Testis (tissue), 3 donors: ENCODE data around the gene SLC35A2. TPM values are rescaled to one million over a fixed set of nuclear protein-coding genes. Genes with fewer than 3 reads are reported as not detected.
A peak's percentile ranks its signal among the peaks of the same experiment; 100 is the strongest.

Experiments used
- DNase-seq: peaks from one replicate; pipeline ENCODE4 v3.0.0-alpha.2; 2019
- H3K27ac ChIP-seq, 2 donors: fragments of 200-600 bp; sonication (generic); one replicate each; pipeline ENCODE4 v1.5.1; 2019
- H3K27me3 ChIP-seq: fragments of 200-600 bp; sonication (generic); one replicate; pipeline ENCODE4 v1.5.1; 2019
- H3K36me3 ChIP-seq: fragments of 200-600 bp; sonication (generic); one replicate; pipeline ENCODE4 v1.5.1; 2017; ENCODE audit warnings: low read depth; ENCODE audit errors: missing control alignments
- H3K4me1 ChIP-seq: fragments of 200-600 bp; sonication (generic); one replicate; pipeline ENCODE4 v1.5.1; 2019
- H3K4me3 ChIP-seq, 2 donors: fragments of 200-600 bp; sonication (generic); one replicate each; pipeline ENCODE4 v1.5.1; 2017 to 2019
- H3K9me3 ChIP-seq: fragments of 200-600 bp; sonication (generic); one replicate; pipeline ENCODE4 v1.5.1; 2017
- CTCF ChIP-seq, 3 experiments: fragments of 450-650 bp in 2 of 3; fragments of 200-600 bp in 1 of 3; sonication (generic) in 1 of 3; IDR thresholded peaks; one replicate each; pipeline ENCODE4 v1.5.1; 2016 to 2019; ENCODE audit warnings: antibody characterized with exemption in 3 of 3, mild to moderate bottlenecking in 2 of 3, moderate library complexity in 1 of 3
- POLR2A ChIP-seq: fragments of 450-650 bp; IDR thresholded peaks from one replicate; pipeline ENCODE4 v1.6.1; 2017; ENCODE audit warnings: antibody characterized with exemption, mild to moderate bottlenecking, moderate library complexity
- WGBS, 2 donors: methylation state at CpG; one replicate each; pipeline ENCODE4 v1.1.5; 2018; 5-methylcytosine and 5-hydroxymethylcytosine counted together
- intact Hi-C: fragments of 100-400 bp; cut with DNase I; formaldehyde crosslinking; loops from one replicate; pipeline ENCODE4 v1.15.1; 2023; ENCODE audit warnings: low total_unique reads
- polyA plus RNA-seq: library from polyadenylated mRNA; stranded (reverse); fragments of 350-450 nt; fragmentation: Illumina TruSeq; extraction: RNeasy Lipid Tissue Mini Kit (QIAGEN cat#74804); gene quantifications from one replicate; pipeline ENCODE4 v1.2.3, GENCODE V29; 2014; ENCODE audit warnings: low read depth, low replicate concordance; ENCODE audit not compliant: insufficient read depth
- total RNA-seq, 2 donors: library from RNA; depleted of rRNA; stranded (reverse); fragments of >200 nt; gene quantifications; one replicate each; pipeline ENCODE4 v1.2.3, GENCODE V29; 2016

Gene SLC35A2
- total and polyA plus RNA-seq, 3 donors from 2014 or later, result 15.9 to 21.6 (median 18.6) TPM

DNA sequence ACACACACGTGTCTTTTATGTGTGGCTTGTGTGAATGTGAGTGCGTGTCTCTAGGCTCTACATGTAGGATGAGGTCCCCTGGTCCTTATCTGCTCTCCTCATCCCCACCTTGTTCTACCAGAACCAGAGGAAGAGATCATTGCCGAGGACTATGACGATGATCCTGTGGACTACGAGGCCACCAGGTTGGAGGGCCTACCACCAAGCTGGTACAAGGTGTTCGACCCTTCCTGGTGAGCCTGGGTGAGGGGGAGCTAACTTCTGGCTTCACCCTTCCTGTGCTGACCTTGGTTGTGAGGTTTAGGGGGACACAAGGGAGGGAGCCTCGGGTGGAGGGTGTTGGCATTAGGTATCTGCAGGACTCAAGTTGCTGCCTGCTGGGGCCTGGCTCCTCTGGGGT is 10.4 kb downstream of the SLC35A2 start:
- 86 to 96% methylated on average over 4 to 7 of the region's 7 CpGs for WGBS, 2 donors
- TF ChIP-seq CTCF (IDR thresholded peaks at IDR 0.05) (no peak), POLR2A (no peak)
- Histone ChIP-seq H3K27me3 (no peaks in the 10 kb centered on the region), H3K36me3 (no peaks in the 10 kb centered on the region), H3K4me3 (no peak overlapping the region), H3K4me1 (peaks cover 5% of the 10 kb centered on the region), H3K9me3 (no peaks in the 10 kb centered on the region), H3K27ac (no peak overlapping the region)
- DNase-seq, result no peak
- intact Hi-C loops, result no loop called here

DNA sequence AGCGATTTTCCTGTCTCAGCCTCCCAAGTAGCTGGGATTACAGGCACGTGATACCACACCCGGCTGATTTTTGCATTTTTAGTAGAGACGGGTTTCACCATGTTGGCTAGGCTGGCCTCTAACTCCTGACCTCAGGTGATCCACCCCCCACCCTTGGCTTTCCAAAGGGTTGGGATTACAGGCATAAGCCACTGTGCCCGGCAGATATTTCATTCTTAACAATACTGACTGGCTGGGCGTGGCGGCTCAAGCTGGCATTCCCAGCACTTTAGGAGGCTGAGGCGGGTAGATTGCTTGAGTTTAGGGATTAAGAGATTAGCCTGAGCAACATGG is 12.4 kb downstream of the SLC35A2 start:
- TF ChIP-seq CTCF (IDR thresholded peaks at IDR 0.05) (no peak), POLR2A (no peak)
- 67 to 73% methylated on average over 5 to 8 of the region's 8 CpGs for WGBS, 2 donors
- Histone ChIP-seq H3K4me1 (peaks cover 5% of the 10 kb centered on the region), H3K27me3 (no peaks in the 10 kb centered on the region), H3K9me3 (no peaks in the 10 kb centered on the region), H3K4me3 (no peak overlapping the region), H3K27ac (no peak overlapping the region), H3K36me3 (no peaks in the 10 kb centered on the region)
- intact Hi-C loops, result no loop called here
- DNase-seq, result no peak

- Histone ChIP-seq H3K4me3 (peak within 1 kb of the TSS; percentile 63 to 80), H3K9me3 (no peaks in the 10 kb centered on the region), H3K4me1 (peaks cover 5% of the 10 kb centered on the region), H3K36me3 (no peaks in the 10 kb centered on the region), H3K27me3 (no peaks in the 10 kb centered on the region), H3K27ac (peak within 1 kb of the TSS; percentile 91 to 93)
- 0% methylated on average over 5 to 18 of the region's 49 CpGs for WGBS, 2 donors
- intact Hi-C loops, result no loop called here
- TF ChIP-seq CTCF (IDR thresholded peaks at IDR 0.05) (no peak), POLR2A (peak; percentile 69)
- peak; percentile 94 for DNase-seq
Measured at GRCh38 chrX:48897625-48898306, 13.7 kb downstream of the SLC35A2 start, which contains the start of the genes PQBP1 and TIMM17B. TSS of gene PQBP1 (plus strand) at chrX:48897930. CDS start at chrX:48898510, 580 bp downstream. TSS of gene TIMM17B (minus strand) at chrX:48897768. CDS start at chrX:48897749, 19 bp downstream.

GRCh38 chrX:48897157-48897624 is 14.3 kb downstream of the SLC35A2 start:
- 1% methylated on average over 35 of the region's 38 CpGs; no CpG with 5 or more reads in 1 of the 2 donors for WGBS, 2 donors
- intact Hi-C loops, result no loop called here
- peaks cover 5% of the 10 kb centered on the region for H3K4me1 ChIP-seq
- TF ChIP-seq POLR2A, result no peak
- TF ChIP-seq CTCF (IDR thresholded peaks at IDR 0.05), result no peak
- no peaks in the 10 kb centered on the region for H3K27me3 ChIP-seq
- H3K9me3 ChIP-seq, result no peaks in the 10 kb centered on the region
- H3K27ac ChIP-seq, result peak overlapping the region; percentile 91 to 93
- peak; percentile 89 for DNase-seq
- H3K36me3 ChIP-seq, result no peaks in the 10 kb centered on the region
- H3K4me3 ChIP-seq, result peak overlapping the region; percentile 63 to 80

GRCh38 chrX:48896611-48897011 is 14.8 kb downstream of the SLC35A2 start:
- Histone ChIP-seq H3K4me1 (peaks cover 5% of the 10 kb centered on the region), H3K36me3 (no peaks in the 10 kb centered on the region), H3K9me3 (no peaks in the 10 kb centered on the region), H3K27me3 (no peaks in the 10 kb centered on the region), H3K4me3 (peak overlapping the region; percentile 63 to 80), H3K27ac (peak overlapping the region; percentile 91 to 93)
- 0 to 25% methylated on average over 1 to 9 of the region's 9 CpGs for WGBS, 2 donors
- no peak for DNase-seq
- intact Hi-C loops, result no loop called here
- TF ChIP-seq POLR2A (no peak), CTCF (IDR thresholded peaks at IDR 0.05) (no peak)
